GM12878 (cell line): ENCODE measurements around the gene HACD3.

Experiments used
- ASH2L ChIP-seq: fragments of 300-600, 200-600 bp; sonication (generic); IDR thresholded peaks from 2 replicates; pipeline ENCODE4 v1.6.1; 2017; ENCODE audit warnings: low read depth, mild to moderate bottlenecking, borderline replicate concordance
- MXI1 ChIP-seq: fragments of 150-350 bp; IDR thresholded peaks from 2 replicates; pipeline ENCODE4 v1.6.1; 2011; ENCODE audit warnings: low read depth, mild to moderate bottlenecking, inconsistent platforms, low read length, improper control_type of control experiment
- RBBP5 ChIP-seq: fragments of 200-600 bp; sonication (generic); conservative IDR thresholded peaks from 2 replicates; pipeline ENCODE4 v1.6.1; 2016
- SMC3 ChIP-seq: IDR thresholded peaks from 2 replicates; pipeline ENCODE4 v1.6.1; 2011; ENCODE audit warnings: low read length, improper control_type of control experiment, borderline replicate concordance
- TCF3 ChIP-seq: IDR thresholded peaks from 2 replicates; pipeline ENCODE4 v1.6.1; 2012; ENCODE audit warnings: low read depth, mild to moderate bottlenecking, low read length, borderline replicate concordance; ENCODE audit not compliant: insufficient read depth

- TF ChIP-seq RBBP5 (no peak), SMC3 (no peak), TCF3 (no peak), MXI1 (no peak), ASH2L (no peak)
Observed at GRCh38 chr15:65547841-65548240, 17.6 kb downstream of the HACD3 start.
